ENCODE results near the gene RWDD1.

Gene RWDD1

DNA sequence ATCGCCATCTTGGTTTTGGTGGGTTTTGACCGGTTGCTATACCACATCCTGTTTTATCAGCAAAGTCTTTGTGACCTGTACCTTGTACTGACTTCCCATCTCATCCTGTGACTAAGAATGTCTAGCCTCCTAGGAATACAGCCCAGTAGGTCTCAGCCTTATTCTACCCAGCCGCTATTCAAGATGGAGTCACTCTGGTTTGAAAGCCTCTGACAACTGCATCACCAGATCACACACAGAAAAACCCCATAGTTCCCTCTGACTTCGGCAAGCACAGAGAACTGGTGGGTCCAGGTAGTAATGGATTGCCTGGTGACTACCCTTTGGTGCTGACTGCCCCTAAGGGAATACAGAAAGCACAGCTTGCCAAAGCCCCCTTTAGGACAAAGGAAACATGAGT, 34.6 kb downstream of the RWDD1 start:
- TF ChIP-seq, protein P1, sequence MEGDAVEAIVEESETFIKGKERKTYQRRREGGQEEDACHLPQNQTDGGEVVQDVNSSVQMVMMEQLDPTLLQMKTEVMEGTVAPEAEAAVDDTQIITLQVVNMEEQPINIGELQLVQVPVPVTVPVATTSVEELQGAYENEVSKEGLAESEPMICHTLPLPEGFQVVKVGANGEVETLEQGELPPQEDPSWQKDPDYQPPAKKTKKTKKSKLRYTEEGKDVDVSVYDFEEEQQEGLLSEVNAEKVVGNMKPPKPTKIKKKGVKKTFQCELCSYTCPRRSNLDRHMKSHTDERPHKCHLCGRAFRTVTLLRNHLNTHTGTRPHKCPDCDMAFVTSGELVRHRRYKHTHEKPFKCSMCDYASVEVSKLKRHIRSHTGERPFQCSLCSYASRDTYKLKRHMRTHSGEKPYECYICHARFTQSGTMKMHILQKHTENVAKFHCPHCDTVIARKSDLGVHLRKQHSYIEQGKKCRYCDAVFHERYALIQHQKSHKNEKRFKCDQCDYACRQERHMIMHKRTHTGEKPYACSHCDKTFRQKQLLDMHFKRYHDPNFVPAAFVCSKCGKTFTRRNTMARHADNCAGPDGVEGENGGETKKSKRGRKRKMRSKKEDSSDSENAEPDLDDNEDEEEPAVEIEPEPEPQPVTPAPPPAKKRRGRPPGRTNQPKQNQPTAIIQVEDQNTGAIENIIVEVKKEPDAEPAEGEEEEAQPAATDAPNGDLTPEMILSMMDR (IDR thresholded peaks at IDR 0.05): no peak
- Histone ChIP-seq H2AFZ (no peak overlapping the region), H3K9ac (no peak overlapping the region), H3K4me1 (no peaks in the 10 kb centered on the region), H3K27me3 (ENCODE audit: control insufficient read depth, insufficient read depth, low read length) (no peaks in the 10 kb centered on the region), H3K4me2 (ENCODE audit: low read length) (no peak overlapping the region), H3K9me3 (ENCODE audit: control insufficient read depth, low read length) (no peaks in the 10 kb centered on the region), H3K36me3 (ENCODE audit: control insufficient read depth, insufficient read depth, low read length) (no peaks in the 10 kb centered on the region), H3K79me2 (no peaks in the 10 kb centered on the region), H3K27ac (no peak overlapping the region), H3K4me3 (ENCODE audit: low read depth, low read length) (no peak overlapping the region)

DNA sequence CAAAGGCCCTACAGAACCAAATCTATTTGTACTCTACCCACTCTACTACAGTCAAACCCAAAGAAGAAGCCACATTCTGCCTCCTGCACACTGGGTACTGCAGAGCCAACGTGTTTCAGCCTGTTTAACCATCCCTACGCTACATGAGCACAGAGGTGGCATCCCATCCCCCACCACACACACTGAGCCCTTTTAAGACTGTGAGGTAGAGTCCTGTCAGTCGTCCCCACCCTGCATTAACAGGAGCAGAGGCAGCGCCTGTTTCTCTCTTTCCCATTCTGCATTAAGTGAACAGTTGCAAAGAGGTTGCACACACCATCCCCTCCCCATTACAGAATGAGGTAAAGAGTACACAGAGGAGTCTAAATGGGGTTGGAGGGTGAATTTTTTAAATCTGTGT, 39.8 kb downstream of the RWDD1 start:
- TF ChIP-seq, protein P1 (IDR thresholded peaks at IDR 0.05): no peak

DNA sequence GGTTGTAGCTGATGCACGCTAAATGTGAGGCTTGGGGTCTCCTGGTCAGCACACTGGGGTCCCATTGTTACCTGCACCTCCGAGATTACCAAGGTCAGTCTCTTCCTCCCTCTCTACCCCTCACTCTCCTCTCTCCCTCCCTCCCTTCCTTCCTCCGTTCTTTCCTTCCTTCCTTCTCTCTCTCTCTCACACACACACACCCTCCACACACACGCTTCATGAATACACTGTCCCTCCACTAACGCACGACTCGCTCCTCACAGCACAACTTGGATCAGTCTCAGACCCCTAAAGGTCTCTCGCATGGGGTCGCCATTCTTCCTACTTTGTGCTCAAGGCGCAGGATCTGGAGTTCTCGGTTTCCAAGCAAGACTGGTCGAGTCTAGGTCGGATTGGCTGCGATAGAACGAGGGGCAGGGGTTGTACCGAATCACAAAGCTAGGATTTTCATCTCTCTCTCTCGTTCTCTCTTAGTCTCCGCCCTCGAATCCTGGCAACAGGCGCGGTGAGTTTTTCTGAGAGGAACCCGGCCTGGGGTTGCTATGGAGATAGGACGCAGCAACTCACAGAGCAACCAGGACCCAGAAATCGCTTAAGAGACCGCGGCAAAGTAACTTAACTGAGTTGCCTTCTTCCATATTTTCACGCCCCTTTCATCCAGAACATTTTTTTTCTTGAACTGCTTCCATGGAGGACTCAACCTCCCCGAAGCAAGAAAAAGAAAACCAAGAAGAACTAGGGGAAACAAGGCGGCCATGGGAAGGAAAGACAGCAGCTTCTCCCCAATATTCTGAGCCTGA, 44.8 kb downstream of the RWDD1 start, which contains the start of gene RSPH4A:
Gene RSPH4A (plus strand): TSS at position 543 of the 800 bp plus-strand sequence. CDS start 145 bp downstream, at position 688.
- H2AFZ ChIP-seq: peak within 1 kb of the TSS; percentile 92
- H3K27ac ChIP-seq: peak within 1 kb of the TSS; percentile 72
- H3K4me2 ChIP-seq (ENCODE audit: low read length): peak within 1 kb of the TSS; percentile 88
- TF ChIP-seq, protein P1 (IDR thresholded peaks at IDR 0.05): peak; percentile 33
- peaks cover 3% of the 10 kb centered on the region for H3K4me1 ChIP-seq
- H3K4me3 ChIP-seq (ENCODE audit: low read depth, low read length): peak within 1 kb of the TSS; percentile 88
- no peak within 1 kb of the TSS for H3K9ac ChIP-seq
- no peaks in the 10 kb centered on the region for H3K9me3 ChIP-seq (ENCODE audit: control insufficient read depth, low read length)
- H3K27me3 ChIP-seq (ENCODE audit: control insufficient read depth, insufficient read depth, low read length): no peaks in the 10 kb centered on the region
- no peaks in the 10 kb centered on the region for H3K79me2 ChIP-seq
- H3K36me3 ChIP-seq (ENCODE audit: control insufficient read depth, insufficient read depth, low read length): no peaks in the 10 kb centered on the region

More for the DNA sequence above, 39.8 kb downstream of the RWDD1 start:
- Histone ChIP-seq H2AFZ (no peak overlapping the region), H3K27ac (no peak overlapping the region), H3K79me2 (no peaks in the 10 kb centered on the region), H3K36me3 (ENCODE audit: control insufficient read depth, insufficient read depth, low read length) (no peaks in the 10 kb centered on the region), H3K9ac (no peak overlapping the region), H3K9me3 (ENCODE audit: control insufficient read depth, low read length) (no peaks in the 10 kb centered on the region), H3K4me3 (ENCODE audit: low read depth, low read length) (no peak overlapping the region), H3K4me2 (ENCODE audit: low read length) (no peak overlapping the region), H3K4me1 (no peaks in the 10 kb centered on the region), H3K27me3 (ENCODE audit: control insufficient read depth, insufficient read depth, low read length) (no peaks in the 10 kb centered on the region)

DNA sequence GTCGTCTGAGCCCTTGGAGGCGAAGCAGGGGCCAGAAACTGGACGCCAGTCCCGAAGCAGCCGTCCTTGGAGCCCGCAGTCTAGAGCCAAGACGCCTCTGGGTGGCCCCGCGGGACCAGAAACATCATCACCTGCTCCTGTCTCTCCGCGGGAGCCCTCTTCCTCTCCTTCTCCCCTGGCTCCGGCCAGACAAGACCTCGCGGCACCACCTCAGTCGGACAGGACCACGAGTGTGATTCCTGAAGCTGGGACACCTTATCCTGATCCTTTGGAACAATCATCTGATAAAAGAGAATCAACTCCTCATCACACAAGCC, 45.4 kb downstream of the RWDD1 start:
- peaks cover 3% of the 10 kb centered on the region for H3K4me1 ChIP-seq
- peak overlapping the region; percentile 72 for H3K27ac ChIP-seq
- H3K79me2 ChIP-seq: no peaks in the 10 kb centered on the region
- TF ChIP-seq, protein P1 (IDR thresholded peaks at IDR 0.05): no peak
- no peaks in the 10 kb centered on the region for H3K36me3 ChIP-seq (ENCODE audit: control insufficient read depth, insufficient read depth, low read length)
- H2AFZ ChIP-seq: peak overlapping the region; percentile 92
- H3K9ac ChIP-seq: no peak overlapping the region
- peak overlapping the region; percentile 88 for H3K4me3 ChIP-seq (ENCODE audit: low read depth, low read length)
- no peaks in the 10 kb centered on the region for H3K27me3 ChIP-seq (ENCODE audit: control insufficient read depth, insufficient read depth, low read length)
- H3K9me3 ChIP-seq (ENCODE audit: control insufficient read depth, low read length): no peaks in the 10 kb centered on the region
- H3K4me2 ChIP-seq (ENCODE audit: low read length): peak overlapping the region; percentile 88
